Trophoblast cell (in vitro differentiated cells and primary cell): ENCODE results near the gene ALDH3B1.
A peak's percentile ranks its signal among the peaks of the same experiment; 100 is the strongest.

ENCODE experiments used
- DNase-seq, 2 donors: peaks; one replicate each; pipeline ENCODE4 v3.0.0-alpha.2; 2016
- H2AFZ ChIP-seq: 2 replicates; pipeline ENCODE4 v1.6.1; 2013; ENCODE audit warnings: low read length, moderate library complexity, mild to moderate bottlenecking; ENCODE audit not compliant: insufficient read depth, poor library complexity
- H2AK5ac ChIP-seq: 2 replicates; pipeline ENCODE4 v1.6.1; 2013; ENCODE audit warnings: mild to moderate bottlenecking, low read length
- H2BK120ac ChIP-seq: 2 replicates; pipeline ENCODE4 v1.6.1; 2013; ENCODE audit warnings: low read length, mild to moderate bottlenecking, moderate library complexity; ENCODE audit not compliant: insufficient read depth, poor library complexity
- H2BK12ac ChIP-seq: 2 replicates; pipeline ENCODE4 v1.6.1; 2013; ENCODE audit warnings: mild to moderate bottlenecking, low read length, moderate library complexity
- H2BK5ac ChIP-seq: 2 replicates; pipeline ENCODE4 v1.6.1; 2013; ENCODE audit warnings: low read length, low read depth, moderate library complexity, mild to moderate bottlenecking; ENCODE audit not compliant: poor library complexity
- H3K14ac ChIP-seq: 2 replicates; pipeline ENCODE4 v1.6.1; 2013; ENCODE audit warnings: mild to moderate bottlenecking, low read length
- H3K18ac ChIP-seq: 2 replicates; pipeline ENCODE4 v1.6.1; 2013; ENCODE audit warnings: mild to moderate bottlenecking, low read length
- H3K23ac ChIP-seq: 2 replicates; pipeline ENCODE4 v1.6.1; 2013; ENCODE audit warnings: low read length
- H3K27ac ChIP-seq: 2 replicates; pipeline ENCODE4 v1.5.1; 2013; ENCODE audit warnings: low read depth, mild to moderate bottlenecking, inconsistent platforms, low read length, moderate library complexity
- H3K27me3 ChIP-seq: 2 replicates; pipeline ENCODE4 v1.6.1; 2013; ENCODE audit warnings: inconsistent platforms, mild to moderate bottlenecking, low read length, moderate library complexity; ENCODE audit not compliant: insufficient read depth
- H3K36me3 ChIP-seq, 2 experiments: 1 replicate in 1 of 2; 2 replicates in 1 of 2; pipeline ENCODE4 v1.6.1; 2013; ENCODE audit warnings: low read length in 2 of 2, mild to moderate bottlenecking in 2 of 2, moderate library complexity in 1 of 2; ENCODE audit not compliant: insufficient read depth in 2 of 2, control insufficient read depth in 1 of 2
- H3K4ac ChIP-seq: 2 replicates; pipeline ENCODE4 v1.6.1; 2013; ENCODE audit warnings: low read depth, mild to moderate bottlenecking, low read length, moderate library complexity
- H3K4me1 ChIP-seq, 2 experiments: 1 replicate in 1 of 2; 2 replicates in 1 of 2; pipeline ENCODE4 v1.6.1; 2013; ENCODE audit warnings: low read length in 2 of 2, mild to moderate bottlenecking in 2 of 2, moderate library complexity in 1 of 2; ENCODE audit not compliant: insufficient read depth in 2 of 2, control insufficient read depth in 1 of 2
- H3K4me2 ChIP-seq: 2 replicates; pipeline ENCODE4 v1.6.1; 2013; ENCODE audit warnings: inconsistent platforms, mild to moderate bottlenecking, low read length, moderate library complexity
- H3K4me3 ChIP-seq: 2 replicates; pipeline ENCODE4 v1.5.1; 2013; ENCODE audit warnings: mild to moderate bottlenecking, low read depth, low read length, inconsistent platforms
- H3K79me1 ChIP-seq: one replicate; pipeline ENCODE4 v1.6.1; 2013; ENCODE audit warnings: low read length
- H3K79me2 ChIP-seq: 2 replicates; pipeline ENCODE4 v1.6.1; 2013; ENCODE audit warnings: low read length, mild to moderate bottlenecking; ENCODE audit not compliant: control insufficient read depth, insufficient read depth, poor library complexity
- H3K9ac ChIP-seq: 2 replicates; pipeline ENCODE4 v1.6.1; 2013; ENCODE audit warnings: mild to moderate bottlenecking, low read length
- H3K9me3 ChIP-seq: 2 replicates; pipeline ENCODE4 v1.6.1; 2013; ENCODE audit warnings: low read depth, mild to moderate bottlenecking, control low read depth, inconsistent platforms, low read length; ENCODE audit not compliant: insufficient read depth
- H4K12ac ChIP-seq: 2 replicates; pipeline ENCODE4 v1.6.1; 2013; ENCODE audit warnings: low read depth, mild to moderate bottlenecking, low read length, moderate library complexity
- H4K8ac ChIP-seq: 2 replicates; pipeline ENCODE4 v1.6.1; 2013; ENCODE audit warnings: low read depth, mild to moderate bottlenecking, low read length, moderate library complexity
- H4K91ac ChIP-seq: one replicate; pipeline ENCODE4 v1.6.1; 2013; ENCODE audit warnings: low read depth, mild to moderate bottlenecking, low read length, moderate library complexity
- WGBS: extraction: QIAGEN DNeasy Blood & Tissue Kit; methylation state at CpG from one replicate; pipeline ENCODE4 v1.1.7; 2013; ENCODE audit warnings: missing lambda C conversion rate; ENCODE audit not compliant: insufficient read length, insufficient coverage; ENCODE audit errors: extremely low coverage; 5-methylcytosine and 5-hydroxymethylcytosine counted together

ALDH3B1 gene

DNA sequence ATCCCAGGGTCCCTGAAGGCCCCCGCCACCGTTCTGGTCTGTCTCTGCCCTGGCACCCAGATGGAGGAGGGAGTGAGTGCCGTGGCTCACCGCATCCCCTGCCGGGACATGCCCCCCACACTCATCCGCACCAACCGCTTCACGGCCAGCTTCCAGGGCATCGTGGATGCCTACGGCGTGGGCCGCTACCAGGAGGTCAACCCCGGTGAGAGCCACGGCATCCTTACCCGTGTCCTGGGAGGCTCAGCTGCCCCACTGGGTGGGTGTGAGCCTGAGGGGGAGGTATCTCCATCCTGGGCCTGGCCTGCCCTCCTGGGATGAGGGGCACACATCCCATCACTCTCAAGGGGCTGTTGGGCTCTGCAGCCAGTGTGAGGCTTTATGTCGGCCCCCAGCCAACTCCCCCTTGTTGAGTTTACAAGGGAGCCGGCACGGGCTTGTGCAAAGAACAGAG lies 34.8 kb downstream of the ALDH3B1 start:
- no peak overlapping the region for H2AK5ac ChIP-seq
- H2AFZ ChIP-seq = no peak overlapping the region
- peaks cover 2% of the 10 kb centered on the region for H3K79me2 ChIP-seq
- peaks cover 7 to 8% of the 10 kb centered on the region in 2 experiments for H3K4me1 ChIP-seq
- H3K27me3 ChIP-seq = no peaks in the 10 kb centered on the region
- WGBS = no CpG with 5 or more reads among the region's 18 CpGs
- no peak for DNase-seq
- H3K23ac ChIP-seq = no peak overlapping the region
- H4K91ac ChIP-seq = no peak overlapping the region
- peaks cover 3% of the 10 kb centered on the region for H3K9me3 ChIP-seq
- no peak overlapping the region for H3K27ac ChIP-seq
- no peak overlapping the region for H3K9ac ChIP-seq
- no peak overlapping the region for H3K18ac ChIP-seq
- H2BK120ac ChIP-seq = no peak overlapping the region
- no peak overlapping the region for H2BK5ac ChIP-seq
- H3K36me3 ChIP-seq = peaks cover 58 to 60% of the 10 kb centered on the region in 2 experiments
- no peak overlapping the region for H3K4me2 ChIP-seq
- H4K12ac ChIP-seq = no peak overlapping the region
- no peak overlapping the region for H3K4ac ChIP-seq
- H3K14ac ChIP-seq = no peak overlapping the region
- H2BK12ac ChIP-seq = no peak overlapping the region
- peaks cover 6% of the 10 kb centered on the region for H3K79me1 ChIP-seq
- no peak overlapping the region for H3K4me3 ChIP-seq
- H4K8ac ChIP-seq = no peak overlapping the region

- WGBS = no CpG with 5 or more reads among the region's 37 CpGs
- no peaks in the 10 kb centered on the region for H3K4me1 ChIP-seq
- no peak overlapping the region for H3K4ac ChIP-seq
- H3K79me2 ChIP-seq = no peaks in the 10 kb centered on the region
- no peak overlapping the region for H2BK5ac ChIP-seq
- no peak overlapping the region for H3K9ac ChIP-seq
- H4K12ac ChIP-seq = no peak overlapping the region
- no peak overlapping the region for H4K8ac ChIP-seq
- peak; percentile 83 to 84 for DNase-seq
- no peak overlapping the region for H3K27ac ChIP-seq
- H2BK12ac ChIP-seq = no peak overlapping the region
- H3K18ac ChIP-seq = no peak overlapping the region
- no peak overlapping the region for H2AFZ ChIP-seq
- H3K14ac ChIP-seq = no peak overlapping the region
- H4K91ac ChIP-seq = no peak overlapping the region
- no peak overlapping the region for H3K23ac ChIP-seq
- peaks cover 3% of the 10 kb centered on the region for H3K9me3 ChIP-seq
- peaks cover 72 to 78% of the 10 kb centered on the region in 2 experiments for H3K36me3 ChIP-seq
- no peaks in the 10 kb centered on the region for H3K79me1 ChIP-seq
- no peak overlapping the region for H2BK120ac ChIP-seq
- H3K4me2 ChIP-seq = no peak overlapping the region
- no peaks in the 10 kb centered on the region for H3K27me3 ChIP-seq
- no peak overlapping the region for H3K4me3 ChIP-seq
- H2AK5ac ChIP-seq = no peak overlapping the region
These were observed 37.5 kb downstream of the ALDH3B1 start for GRCh38 chr11:68047437-68048290.

DNA sequence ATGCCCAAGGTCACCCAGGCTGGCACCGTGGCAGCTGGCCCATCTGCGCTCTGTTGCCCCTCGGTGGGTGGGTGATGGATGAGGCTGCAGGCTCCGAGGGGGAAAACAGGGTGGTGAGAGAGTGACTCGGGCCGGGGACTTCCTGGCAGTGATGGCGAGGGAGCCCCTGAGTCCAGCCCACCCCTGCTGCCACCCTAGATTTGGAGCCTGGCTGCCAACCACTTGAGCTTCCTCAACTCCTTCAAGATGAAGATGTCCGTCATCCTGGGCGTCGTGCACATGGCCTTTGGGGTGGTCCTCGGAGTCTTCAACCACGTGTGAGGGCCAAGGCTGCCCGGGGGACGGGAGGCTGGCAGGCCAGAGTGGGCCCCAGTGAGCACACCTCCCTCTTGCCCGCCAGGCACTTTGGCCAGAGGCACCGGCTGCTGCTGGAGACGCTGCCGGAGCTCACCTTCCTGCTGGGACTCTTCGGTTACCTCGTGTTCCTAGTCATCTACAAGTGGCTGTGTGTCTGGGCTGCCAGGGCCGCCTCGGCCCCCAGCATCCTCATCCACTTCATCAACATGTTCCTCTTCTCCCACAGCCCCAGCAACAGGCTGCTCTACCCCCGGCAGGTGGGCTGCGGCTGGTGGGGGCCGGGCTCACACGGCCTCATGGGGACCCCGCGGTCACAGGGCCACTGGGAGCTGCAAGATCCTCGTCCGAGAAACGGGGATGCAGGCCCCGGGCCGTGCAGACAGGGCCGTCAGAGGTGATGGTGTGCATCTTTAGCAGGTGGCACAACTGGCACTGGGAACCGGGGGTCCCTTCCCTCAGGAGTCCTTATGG lies 38.8 kb downstream of the ALDH3B1 start:
- WGBS = no CpG with 5 or more reads among the region's 35 CpGs
- Histone ChIP-seq H3K18ac (no peak overlapping the region), H3K27ac (no peak overlapping the region), H3K4me2 (no peak overlapping the region), H3K4me1 (no peaks in the 10 kb centered on the region), H3K14ac (no peak overlapping the region), H2AFZ (no peak overlapping the region), H3K4ac (no peak overlapping the region), H2BK120ac (no peak overlapping the region), H2BK12ac (no peak overlapping the region), H4K91ac (no peak overlapping the region), H3K9ac (no peak overlapping the region), H3K27me3 (no peaks in the 10 kb centered on the region), H3K9me3 (peaks cover 3% of the 10 kb centered on the region), H3K79me2 (no peaks in the 10 kb centered on the region), H2AK5ac (no peak overlapping the region), H3K36me3 (peaks cover 72 to 77% of the 10 kb centered on the region in 2 experiments), H2BK5ac (no peak overlapping the region), H4K12ac (no peak overlapping the region), H4K8ac (no peak overlapping the region), H3K79me1 (no peaks in the 10 kb centered on the region), H3K23ac (no peak overlapping the region), H3K4me3 (peak overlapping the region; percentile 9)
- no peak for DNase-seq

- no peaks in the 10 kb centered on the region for H3K27me3 ChIP-seq
- H3K9me3 ChIP-seq = peaks cover 3% of the 10 kb centered on the region
- DNase-seq = no peak
- no peak overlapping the region for H3K4me2 ChIP-seq
- H3K36me3 ChIP-seq = peaks cover 66 to 74% of the 10 kb centered on the region in 2 experiments
- H4K12ac ChIP-seq = no peak overlapping the region
- no peak overlapping the region for H2BK12ac ChIP-seq
- H3K4ac ChIP-seq = no peak overlapping the region
- WGBS = no CpG with 5 or more reads among the region's 40 CpGs
- H4K91ac ChIP-seq = no peak overlapping the region
- no peak overlapping the region for H3K4me3 ChIP-seq
- H3K4me1 ChIP-seq = no peaks in the 10 kb centered on the region
- no peaks in the 10 kb centered on the region for H3K79me1 ChIP-seq
- no peaks in the 10 kb centered on the region for H3K79me2 ChIP-seq
- no peak overlapping the region for H3K14ac ChIP-seq
- H3K9ac ChIP-seq = no peak overlapping the region
- H2BK120ac ChIP-seq = no peak overlapping the region
- H4K8ac ChIP-seq = no peak overlapping the region
- H2AFZ ChIP-seq = no peak overlapping the region
- H2AK5ac ChIP-seq = no peak overlapping the region
- no peak overlapping the region for H3K27ac ChIP-seq
- no peak overlapping the region for H3K23ac ChIP-seq
- no peak overlapping the region for H3K18ac ChIP-seq
- H2BK5ac ChIP-seq = no peak overlapping the region
These were observed 39.6 kb downstream of the ALDH3B1 start for GRCh38 chr11:68049509-68050370.
